Measurements from ENCODE around the gene TCEA3.

TCEA3 gene

GRCh38 chr1:23446661-23447310, 22.2 kb upstream of the TCEA3 start:
- no peak for TF ChIP-seq CTCF (IDR thresholded peaks at IDR 0.05; ENCODE audit: extremely low read depth, missing control alignments)
- no peak for DNase-seq (ENCODE audit: low spot score)

DNA sequence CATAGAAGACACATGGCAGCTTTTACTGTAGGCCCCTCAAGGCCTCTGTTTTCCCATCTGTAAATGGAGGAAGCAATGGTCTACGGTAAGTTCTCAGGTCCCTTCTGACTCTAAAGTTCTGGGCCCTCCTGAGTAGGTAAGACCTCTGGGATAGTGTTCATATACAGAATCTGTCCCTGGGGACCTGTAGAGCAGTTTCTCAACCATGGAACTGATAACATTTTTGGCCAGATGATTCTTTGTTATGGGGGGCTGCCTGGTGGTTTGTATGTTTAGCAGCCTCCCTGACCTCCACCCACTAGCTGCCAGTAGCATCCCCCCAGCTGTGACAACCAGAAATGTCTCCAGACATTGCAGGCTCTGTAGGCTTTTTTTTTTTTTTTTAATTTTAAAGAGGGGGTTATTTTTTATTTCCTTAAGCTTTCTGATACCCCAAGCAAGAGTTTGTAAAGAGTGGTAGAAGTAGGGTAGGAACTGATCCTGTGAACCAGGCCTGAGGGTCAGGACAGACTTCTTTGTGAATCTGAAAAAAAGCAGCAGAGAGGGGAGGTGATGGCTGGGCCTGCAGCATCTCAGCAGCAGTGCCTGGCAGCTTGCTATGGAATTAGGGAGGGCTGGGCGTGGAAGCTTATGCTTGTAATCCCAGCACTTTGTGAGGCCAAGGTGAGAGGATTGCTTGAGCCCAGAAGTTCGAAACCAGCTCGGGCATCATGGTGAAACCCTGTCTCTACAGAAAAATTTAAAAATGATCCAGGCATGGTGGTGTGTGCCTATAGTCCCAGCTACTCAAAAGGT, 20.2 kb upstream of the TCEA3 start:
- no peak for TF ChIP-seq CTCF (IDR thresholded peaks at IDR 0.05; ENCODE audit: extremely low read depth, missing control alignments)
- DNase-seq (ENCODE audit: low spot score): no peak

DNA sequence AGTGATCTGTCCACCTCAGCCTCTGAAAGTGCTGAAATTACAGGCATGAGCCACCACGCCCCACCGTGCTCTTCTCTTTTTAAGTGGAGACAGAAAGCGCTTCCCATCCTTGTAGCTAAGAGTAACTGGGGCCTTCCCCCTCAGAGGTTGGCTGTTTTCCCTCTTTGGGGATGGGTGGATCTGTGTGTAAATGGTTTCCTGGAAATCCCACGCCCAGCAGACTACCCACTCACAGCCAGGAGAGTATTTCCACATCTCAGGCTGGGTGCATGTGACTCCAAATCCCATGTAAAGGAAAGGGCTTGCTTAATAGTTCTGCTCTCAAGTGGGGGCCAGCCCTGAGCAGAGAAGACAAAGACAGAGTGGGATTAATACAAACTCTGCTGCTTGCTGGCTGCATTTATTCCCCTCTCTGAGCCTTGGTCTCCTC, 19.6 kb upstream of the TCEA3 start:
- no peak for DNase-seq (ENCODE audit: low spot score)
- TF ChIP-seq CTCF (IDR thresholded peaks at IDR 0.05; ENCODE audit: extremely low read depth, missing control alignments): no peak

DNA sequence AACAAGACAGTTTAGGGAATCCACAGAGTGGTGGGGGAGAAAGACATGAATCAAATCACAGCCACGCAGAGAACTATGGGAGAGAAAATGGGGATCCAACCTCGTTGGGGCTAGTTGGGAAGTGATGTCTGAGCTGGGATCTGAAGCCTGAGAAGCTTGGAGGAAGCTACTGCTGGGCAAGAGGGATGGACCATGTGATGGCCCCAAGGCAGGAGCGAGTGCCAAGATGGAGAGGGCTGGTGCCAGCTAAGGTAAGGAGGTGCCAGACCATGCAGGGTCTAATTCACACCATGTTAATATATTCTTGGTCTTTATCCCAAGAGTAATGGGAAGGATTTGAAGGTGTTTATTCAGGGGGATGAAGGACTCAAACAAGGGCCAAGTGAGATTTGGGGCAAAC, 18.2 kb upstream of the TCEA3 start:
- TF ChIP-seq CTCF (IDR thresholded peaks at IDR 0.05; ENCODE audit: extremely low read depth, missing control alignments): no peak
- no peak for DNase-seq (ENCODE audit: low spot score)

GRCh38 chr1:23441446-23442148, 17.0 kb upstream of the TCEA3 start:
- no peak for DNase-seq (ENCODE audit: low spot score)
- no peak for TF ChIP-seq CTCF (IDR thresholded peaks at IDR 0.05; ENCODE audit: extremely low read depth, missing control alignments)

- no peak for DNase-seq (ENCODE audit: low spot score)
- no peak for TF ChIP-seq CTCF (IDR thresholded peaks at IDR 0.05; ENCODE audit: extremely low read depth, missing control alignments)
Observed at GRCh38 chr1:23438545-23438944, 14.0 kb upstream of the TCEA3 start.

- no peak for DNase-seq (ENCODE audit: low spot score)
- TF ChIP-seq CTCF (IDR thresholded peaks at IDR 0.05; ENCODE audit: extremely low read depth, missing control alignments): no peak
Observed at GRCh38 chr1:23437355-23437664, 12.8 kb upstream of the TCEA3 start.

Measured in GM20000 (cell line).